SK-N-SH (cell line): ENCODE data around the gene GIT2. TPM values are rescaled to one million over a fixed set of nuclear protein-coding genes. Genes with fewer than 3 reads are reported as not detected.

ENCODE experiments used
- CTCF ChIA-PET: fragments of 300-600, 350-600 bp; formaldehyde crosslinking; extraction: SDS; loops from one replicate; lab custom pipeline; 2021; lab: Yijun Ruan, JAX
- POLR2A ChIA-PET: fragments of 350-600 bp; sonication (Branson Sonifier 250); formaldehyde crosslinking; extraction: SDS; loops from one replicate; lab custom pipeline; 2020; ENCODE audit warnings: antibody characterized with exemption, inconsistent platforms; lab: Yijun Ruan, JAX
- DNase-seq: peaks from one replicate; pipeline ENCODE4 v3.0.0; 2012
- H2AFZ ChIP-seq: fragments of 200-600 bp; sonication (generic); 2 replicates; pipeline ENCODE4 v1.8.1; 2016; ENCODE audit warnings: antibody characterized with exemption, mild to moderate bottlenecking, low read depth
- H3F3A ChIP-seq: fragments of 200-600 bp; sonication (generic); replicated peaks from 2 replicates; pipeline ENCODE3; 2016; ENCODE audit warnings: antibody characterized with exemption, mild to moderate bottlenecking; ENCODE audit not compliant: insufficient read depth
- H3K27ac ChIP-seq, 2 experiments: fragments of 200-500 bp in 1 of 2; fragments of 200-600 bp in 1 of 2; sonication (Bioruptor generic) in 1 of 2; sonication (generic), shearing (Covaris generic) in 1 of 2; 2 replicates each; pipeline versions ENCODE4 v1.5.1 to v1.6.1; 2014 to 2016; ENCODE audit warnings: low read depth in 2 of 2, inconsistent platforms in 1 of 2, low read length in 1 of 2, mild to moderate bottlenecking in 1 of 2, mixed read lengths in 1 of 2
- H3K27me3 ChIP-seq: fragments of 200-600 bp; sonication (generic), shearing (Covaris generic); 2 replicates; pipeline ENCODE4 v1.6.1; 2016; ENCODE audit warnings: mixed run types; ENCODE audit not compliant: insufficient read depth
- H3K36me3 ChIP-seq, 2 experiments: fragments of 200-500 bp in 1 of 2; fragments of 200-600 bp in 1 of 2; sonication (Bioruptor generic) in 1 of 2; sonication (generic) in 1 of 2; replicated peaks in 1 of 2; 2 replicates each; pipeline versions ENCODE3 to v1.5.1; 2014 to 2016; ENCODE audit warnings: low read length in 1 of 2, mild to moderate bottlenecking in 1 of 2; ENCODE audit not compliant: insufficient read depth in 2 of 2, control insufficient read depth in 1 of 2
- H3K4me1 ChIP-seq, 2 experiments: fragments of 200-500 bp in 1 of 2; fragments of 200-600 bp in 1 of 2; sonication (Bioruptor generic) in 1 of 2; sonication (generic), shearing (Covaris generic) in 1 of 2; 2 replicates each; pipeline versions ENCODE4 v1.5.1 to v1.6.1; 2014 to 2016; ENCODE audit warnings: low read depth in 1 of 2, low read length in 1 of 2, mixed run types in 1 of 2; ENCODE audit not compliant: insufficient read depth in 2 of 2, control insufficient read depth in 1 of 2
- H3K4me2 ChIP-seq: fragments of 200-600 bp; sonication (generic), shearing (Covaris generic); 2 replicates; pipeline ENCODE4 v1.6.1; 2017; ENCODE audit warnings: mixed run types
- H3K4me3 ChIP-seq, 2 experiments: fragments of 200-500 bp in 1 of 2; fragments of 200-600 bp in 1 of 2; sonication (Bioruptor generic) in 1 of 2; sonication (generic), shearing (Covaris generic) in 1 of 2; 2 replicates each; pipeline versions ENCODE4 v1.5.1 to v1.8.1; 2014 to 2016; ENCODE audit warnings: low read depth in 2 of 2, inconsistent platforms in 1 of 2, low read length in 1 of 2, mild to moderate bottlenecking in 1 of 2, mixed read lengths in 1 of 2, moderate library complexity in 1 of 2
- H3K79me2 ChIP-seq: fragments of 200-600 bp; sonication (generic); 2 replicates; pipeline ENCODE4 v1.8.1; 2017; ENCODE audit warnings: mild to moderate bottlenecking; ENCODE audit not compliant: insufficient read depth
- H3K9ac ChIP-seq: fragments of 200-600 bp; sonication (generic); 2 replicates; pipeline ENCODE4 v1.6.1; 2017; ENCODE audit warnings: mixed run types
- H3K9me2 ChIP-seq: fragments of 200-600 bp; sonication (generic); 2 replicates; pipeline ENCODE4 v1.6.1; 2017; ENCODE audit warnings: mixed run types
- H3K9me3 ChIP-seq: fragments of 200-600 bp; sonication (generic); 2 replicates; pipeline ENCODE4 v1.6.1; 2017; ENCODE audit warnings: mixed run types, mild to moderate bottlenecking, moderate library complexity
- H4K20me1 ChIP-seq: fragments of 200-600 bp; sonication (generic); 2 replicates; pipeline ENCODE4 v1.6.1; 2017; ENCODE audit warnings: mild to moderate bottlenecking, mixed run types; ENCODE audit not compliant: insufficient read depth
- ELF1 ChIP-seq: IDR thresholded peaks from 2 replicates; pipeline ENCODE4 v1.4.0; 2012
- EP300 ChIP-seq, 2 experiments: IDR thresholded peaks; 2 replicates each; pipeline versions ENCODE4 v1.4.0 to v1.6.1; 2012; ENCODE audit warnings: borderline replicate concordance in 1 of 2, low read depth in 1 of 2, low read length in 1 of 2
- EZH2phosphoT487 ChIP-seq: fragments of 200-600 bp; sonication (generic); IDR thresholded peaks from 2 replicates; pipeline ENCODE4 v1.6.1; 2017; ENCODE audit warnings: low read depth, mixed run types, mild to moderate bottlenecking, antibody characterized with exemption, moderate library complexity, borderline replicate concordance
- FOSL2 ChIP-seq: IDR thresholded peaks from 2 replicates; pipeline ENCODE4 v1.4.0; 2012; ENCODE audit warnings: low read depth, mild to moderate bottlenecking, moderate library complexity, borderline replicate concordance
- FOXJ3 ChIP-seq: sonication (generic); formaldehyde crosslinking; IDR thresholded peaks from 2 replicates; pipeline ENCODE4 v1.5.1; 2020; ENCODE audit warnings: mild to moderate bottlenecking, missing genetic modification reagents
- FOXM1 ChIP-seq: IDR thresholded peaks from 2 replicates; pipeline ENCODE4 v1.4.0; 2012; ENCODE audit warnings: low read depth, mild to moderate bottlenecking
- IRF3 ChIP-seq: fragments of 150-350 bp; IDR thresholded peaks from 2 replicates; pipeline ENCODE4 v1.6.1; 2016; ENCODE audit warnings: mild to moderate bottlenecking, low read depth, low read length
- JUND ChIP-seq: IDR thresholded peaks from 2 replicates; pipeline ENCODE4 v1.4.0; 2012
- MXI1 ChIP-seq: IDR thresholded peaks from 2 replicates; pipeline ENCODE4 v1.6.1; 2012; ENCODE audit warnings: mild to moderate bottlenecking, low read depth, low read length, improper control_type of control experiment
- NRF1 ChIP-seq: IDR thresholded peaks from 2 replicates; pipeline ENCODE4 v1.6.1; 2012; ENCODE audit warnings: low read depth, mild to moderate bottlenecking, low read length
- POLR2AphosphoS5 ChIP-seq: IDR thresholded peaks from 2 replicates; pipeline ENCODE4 v1.6.1; 2012; ENCODE audit warnings: low read depth, low read length
- RAD21 ChIP-seq: IDR thresholded peaks from 2 replicates; pipeline ENCODE4 v1.6.1; 2012; ENCODE audit warnings: mild to moderate bottlenecking, low read length
- REST ChIP-seq: IDR thresholded peaks from 2 replicates; pipeline ENCODE4 v1.6.1; 2012; ENCODE audit warnings: mild to moderate bottlenecking, low read depth, low read length, moderate library complexity
- RFX5 ChIP-seq: IDR thresholded peaks from 2 replicates; pipeline ENCODE4 v1.6.1; 2012; ENCODE audit warnings: mild to moderate bottlenecking, improper control_type of control experiment, low read length
- RXRA ChIP-seq: IDR thresholded peaks from 2 replicates; pipeline ENCODE4 v1.4.0; 2012; ENCODE audit warnings: low read depth, mild to moderate bottlenecking, borderline replicate concordance
- SIN3A ChIP-seq: IDR thresholded peaks from 2 replicates; pipeline ENCODE4 v1.6.1; 2012; ENCODE audit warnings: low read depth, mild to moderate bottlenecking, low read length, moderate library complexity, borderline replicate concordance
- SMC3 ChIP-seq: IDR thresholded peaks from 2 replicates; pipeline ENCODE4 v1.6.1; 2012; ENCODE audit warnings: low read depth, low read length, improper control_type of control experiment
- TEAD4 ChIP-seq: IDR thresholded peaks from 2 replicates; pipeline ENCODE4 v1.4.0; 2012; ENCODE audit warnings: mild to moderate bottlenecking, borderline replicate concordance; ENCODE audit not compliant: insufficient read depth
- WGBS: methylation state at CpG from one replicate; pipeline ENCODE4 v1.1.6; 2017; ENCODE audit warnings: low lambda C conversion rate; 5-methylcytosine and 5-hydroxymethylcytosine counted together
- polyA plus RNA-seq, 3 experiments: library from polyadenylated mRNA; depleted of rRNA; stranded (reverse); fragments of >200 nt; gene quantifications; 2 replicates each; pipeline ENCODE4 v1.2.3, GENCODE V29; 2012
- TF ChIP-seq, protein P1 (sequence below): IDR thresholded peaks from 2 replicates; pipeline ENCODE4 v1.4.0; 2012; ENCODE audit warnings: low read depth
- TF ChIP-seq, protein P2 (sequence below): fragments of 200-600 bp; sonication (generic); IDR thresholded peaks from 2 replicates; pipeline ENCODE4 v1.6.1; 2017; ENCODE audit warnings: antibody characterized with exemption, mild to moderate bottlenecking, moderate library complexity

Gene GIT2
- polyA plus RNA-seq, 1 of the 3 experiments (the other 2 are of a cell fraction) = 21.2 TPM

- TF ChIP-seq RFX5 = no peak
Observed at GRCh38 chr12:109943811-109944210, 52.4 kb downstream of the GIT2 start (continued).

DNA sequence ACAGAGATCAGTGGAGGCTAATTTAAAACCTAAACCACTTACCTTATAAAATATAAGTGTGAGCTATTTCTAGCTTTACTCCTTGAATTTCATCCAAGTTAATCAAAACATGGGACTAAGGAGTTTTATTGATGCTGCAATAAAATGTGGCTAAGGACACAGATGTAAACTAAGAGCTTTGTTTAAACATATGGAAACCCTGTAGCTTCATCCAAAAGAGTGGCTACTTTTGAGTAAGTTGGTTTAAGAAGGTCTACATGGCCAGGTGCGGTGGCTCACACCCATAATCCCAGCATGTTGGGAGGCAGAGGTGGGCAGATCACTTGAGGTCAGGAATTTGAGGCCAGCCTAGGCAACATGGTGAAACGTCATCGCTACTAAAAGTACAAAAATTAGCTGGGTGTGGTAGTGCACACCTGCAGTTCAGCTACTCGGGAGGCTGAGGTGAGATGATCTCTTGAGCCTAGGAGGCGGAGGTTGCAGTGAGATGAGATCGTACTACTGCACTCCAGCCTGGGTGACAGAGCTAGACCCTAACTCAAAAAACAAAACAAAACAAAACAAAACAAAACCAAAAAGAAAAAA, 55.7 kb downstream of the GIT2 start:
- Histone ChIP-seq H4K20me1 (no peaks in the 10 kb centered on the region), H3K27me3 (no peaks in the 10 kb centered on the region), H3F3A (no peaks in the 10 kb centered on the region), H3K79me2 (no peaks in the 10 kb centered on the region), H2AFZ (no peak overlapping the region), H3K27ac (no peak overlapping the region), H3K4me1 (no peaks in the 10 kb centered on the region), H3K9me3 (no peaks in the 10 kb centered on the region), H3K36me3 (peaks cover 27 to 40% of the 10 kb centered on the region in 2 experiments), H3K9me2 (no peaks in the 10 kb centered on the region), H3K4me2 (no peak overlapping the region), H3K9ac (no peak overlapping the region), H3K4me3 (no peak overlapping the region)
- TF ChIP-seq EP300 (IDR thresholded peaks at IDR 0.05; ENCODE audit: borderline replicate concordance in 1 of 2, low read depth in 1 of 2, low read length in 1 of 2) = no peak
- TF ChIP-seq, protein P1, sequence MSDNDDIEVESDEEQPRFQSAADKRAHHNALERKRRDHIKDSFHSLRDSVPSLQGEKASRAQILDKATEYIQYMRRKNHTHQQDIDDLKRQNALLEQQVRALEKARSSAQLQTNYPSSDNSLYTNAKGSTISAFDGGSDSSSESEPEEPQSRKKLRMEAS = no peak
- TF ChIP-seq, protein P2, sequence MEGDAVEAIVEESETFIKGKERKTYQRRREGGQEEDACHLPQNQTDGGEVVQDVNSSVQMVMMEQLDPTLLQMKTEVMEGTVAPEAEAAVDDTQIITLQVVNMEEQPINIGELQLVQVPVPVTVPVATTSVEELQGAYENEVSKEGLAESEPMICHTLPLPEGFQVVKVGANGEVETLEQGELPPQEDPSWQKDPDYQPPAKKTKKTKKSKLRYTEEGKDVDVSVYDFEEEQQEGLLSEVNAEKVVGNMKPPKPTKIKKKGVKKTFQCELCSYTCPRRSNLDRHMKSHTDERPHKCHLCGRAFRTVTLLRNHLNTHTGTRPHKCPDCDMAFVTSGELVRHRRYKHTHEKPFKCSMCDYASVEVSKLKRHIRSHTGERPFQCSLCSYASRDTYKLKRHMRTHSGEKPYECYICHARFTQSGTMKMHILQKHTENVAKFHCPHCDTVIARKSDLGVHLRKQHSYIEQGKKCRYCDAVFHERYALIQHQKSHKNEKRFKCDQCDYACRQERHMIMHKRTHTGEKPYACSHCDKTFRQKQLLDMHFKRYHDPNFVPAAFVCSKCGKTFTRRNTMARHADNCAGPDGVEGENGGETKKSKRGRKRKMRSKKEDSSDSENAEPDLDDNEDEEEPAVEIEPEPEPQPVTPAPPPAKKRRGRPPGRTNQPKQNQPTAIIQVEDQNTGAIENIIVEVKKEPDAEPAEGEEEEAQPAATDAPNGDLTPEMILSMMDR = no peak
- TF ChIP-seq JUND = no peak
- TF ChIP-seq TEAD4 = no peak
- DNase-seq = no peak
- 98% methylated on average over 6 of the region's 6 CpGs for WGBS
- POLR2A ChIA-PET = interaction anchor here (0.6 kb wide), 1 partner anchor 15 kb away, joined by 4 read pairs; no protein-coding TSS in a partner anchor
- CTCF ChIA-PET = interaction anchor here (1.0 to 1.3 kb wide), 2 partner anchors 12 to 20 kb away, joined by 3 read pairs; no protein-coding TSS in a partner anchor

- Histone ChIP-seq H3K4me1 (no peaks in the 10 kb centered on the region), H3K36me3 (peaks cover 31 to 35% of the 10 kb centered on the region in 2 experiments), H3K27me3 (no peaks in the 10 kb centered on the region), H3F3A (no peaks in the 10 kb centered on the region), H3K9me2 (no peaks in the 10 kb centered on the region), H2AFZ (no peak overlapping the region), H3K79me2 (no peaks in the 10 kb centered on the region), H3K9ac (no peak overlapping the region), H3K4me2 (no peak overlapping the region), H4K20me1 (no peaks in the 10 kb centered on the region), H3K9me3 (no peaks in the 10 kb centered on the region), H3K4me3 (no peak overlapping the region), H3K27ac (no peak overlapping the region)
- no peak for DNase-seq
- WGBS = 79% methylated on average over 2 of the region's 2 CpGs
- ChIA-PET CTCF (interaction anchor here (1.7 kb wide), 1 partner anchor 11 kb away, joined by 6 read pairs; no protein-coding TSS in a partner anchor), POLR2A (no interaction called here)
- TF ChIP-seq REST (no peak), IRF3 (no peak), RFX5 (no peak), FOXJ3 (CRISPR knock-in tag) (no peak), RXRA (no peak), MXI1 (no peak), EZH2phosphoT487 (no peak), FOSL2 (no peak), SIN3A (no peak), RAD21 (no peak), SMC3 (no peak), FOXM1 (no peak), NRF1 (no peak), ELF1 (no peak), POLR2AphosphoS5 (no peak)
Observed at GRCh38 chr12:109939504-109939903, 56.7 kb downstream of the GIT2 start.
